Astrocyte (in vitro differentiated cells and primary cell): ENCODE data around the gene CCDC157. TPM values are rescaled to one million over a fixed set of nuclear protein-coding genes. Genes with fewer than 3 reads are reported as not detected.

Source experiments
- DNase-seq: peaks from one replicate; pipeline ENCODE4 v3.0.0-alpha.2; 2010; ENCODE audit warnings: low read depth
- FAIRE-seq: peaks from 2 replicates; lab custom pipeline; 2011; peaks lifted over from hg19 to GRCh38; lab: Jason Lieb, UNC
- H2AFZ ChIP-seq: 2 replicates; pipeline ENCODE4 v1.6.0; 2012; ENCODE audit warnings: low read depth, low read length, inconsistent platforms
- H3K27ac ChIP-seq: 2 replicates; pipeline ENCODE4 v1.5.1; 2011; ENCODE audit warnings: low read depth, low read length, inconsistent platforms
- H3K27me3 ChIP-seq: 2 replicates; pipeline ENCODE4 v1.6.0; 2011; ENCODE audit warnings: low read length, inconsistent platforms; ENCODE audit not compliant: insufficient read depth
- H3K36me3 ChIP-seq: 2 replicates; pipeline ENCODE4 v1.5.1; 2011; ENCODE audit warnings: low read length, inconsistent platforms; ENCODE audit not compliant: insufficient read depth
- H3K4me1 ChIP-seq: 2 replicates; pipeline ENCODE4 v1.5.1; 2011; ENCODE audit warnings: low read length, inconsistent platforms; ENCODE audit not compliant: insufficient read depth
- H3K4me2 ChIP-seq: 2 replicates; pipeline ENCODE4 v1.6.0; 2012; ENCODE audit warnings: low read length, inconsistent platforms
- H3K4me3 ChIP-seq: 2 replicates; pipeline ENCODE4 v1.5.1; 2011; ENCODE audit warnings: low read depth, mild to moderate bottlenecking, low read length, inconsistent platforms; ENCODE audit not compliant: insufficient read depth
- H3K79me2 ChIP-seq: 2 replicates; pipeline ENCODE4 v1.6.0; 2012; ENCODE audit warnings: mild to moderate bottlenecking, low read length, inconsistent platforms; ENCODE audit not compliant: insufficient read depth
- H3K9ac ChIP-seq: 2 replicates; pipeline ENCODE4 v1.6.0; 2012; ENCODE audit warnings: mild to moderate bottlenecking, low read length, inconsistent platforms
- H3K9me3 ChIP-seq: 2 replicates; pipeline ENCODE4 v1.5.1; 2012; ENCODE audit warnings: low read depth, mild to moderate bottlenecking, low read length, inconsistent platforms; ENCODE audit not compliant: insufficient read depth
- H4K20me1 ChIP-seq: 2 replicates; pipeline ENCODE4 v1.6.0; 2012; ENCODE audit warnings: low read length, inconsistent platforms; ENCODE audit not compliant: insufficient read depth
- H3K27ac Mint-ChIP-seq: one replicate; pipeline ENCODE4 v1.8.0; 2021; ENCODE audit warnings: mild to moderate bottlenecking, mixed read lengths; ENCODE audit not compliant: unreplicated experiment
- H3K27me3 Mint-ChIP-seq: one replicate; pipeline ENCODE4 v1.8.0; 2021; ENCODE audit warnings: low read depth, mixed read lengths; ENCODE audit not compliant: unreplicated experiment
- H3K36me3 Mint-ChIP-seq: one replicate; pipeline ENCODE4 v1.8.0; 2021; ENCODE audit warnings: low read depth, mixed read lengths; ENCODE audit not compliant: unreplicated experiment
- H3K4me1 Mint-ChIP-seq: one replicate; pipeline ENCODE4 v1.8.0; 2021; ENCODE audit warnings: low read depth, mixed read lengths; ENCODE audit not compliant: unreplicated experiment
- H3K4me3 Mint-ChIP-seq: one replicate; pipeline ENCODE4 v1.8.0; 2021; ENCODE audit warnings: mild to moderate bottlenecking, moderate library complexity, mixed read lengths; ENCODE audit not compliant: unreplicated experiment
- H3K9me3 Mint-ChIP-seq: one replicate; pipeline ENCODE4 v1.8.0; 2021; ENCODE audit warnings: mild to moderate bottlenecking, mixed read lengths; ENCODE audit not compliant: unreplicated experiment
- EZH2 ChIP-seq: IDR thresholded peaks from 2 replicates; pipeline ENCODE4 v1.6.1; 2012; ENCODE audit warnings: mild to moderate bottlenecking, low read length, inconsistent platforms; ENCODE audit not compliant: insufficient read depth
- total RNA-seq: library from RNA; stranded (reverse); gene quantifications from 2 replicates; pipeline ENCODE4 v1.2.1, GENCODE V29; 2021
- TF ChIP-seq, protein P1 (sequence below): IDR thresholded peaks from 2 replicates; pipeline ENCODE4 v1.5.1; 2011; ENCODE audit warnings: low read depth, mild to moderate bottlenecking, inconsistent platforms, low read length, moderate library complexity; ENCODE audit not compliant: insufficient read depth

CCDC157 gene
- total RNA-seq, 1 donor from 2014 or later, result 2.9 TPM

DNA sequence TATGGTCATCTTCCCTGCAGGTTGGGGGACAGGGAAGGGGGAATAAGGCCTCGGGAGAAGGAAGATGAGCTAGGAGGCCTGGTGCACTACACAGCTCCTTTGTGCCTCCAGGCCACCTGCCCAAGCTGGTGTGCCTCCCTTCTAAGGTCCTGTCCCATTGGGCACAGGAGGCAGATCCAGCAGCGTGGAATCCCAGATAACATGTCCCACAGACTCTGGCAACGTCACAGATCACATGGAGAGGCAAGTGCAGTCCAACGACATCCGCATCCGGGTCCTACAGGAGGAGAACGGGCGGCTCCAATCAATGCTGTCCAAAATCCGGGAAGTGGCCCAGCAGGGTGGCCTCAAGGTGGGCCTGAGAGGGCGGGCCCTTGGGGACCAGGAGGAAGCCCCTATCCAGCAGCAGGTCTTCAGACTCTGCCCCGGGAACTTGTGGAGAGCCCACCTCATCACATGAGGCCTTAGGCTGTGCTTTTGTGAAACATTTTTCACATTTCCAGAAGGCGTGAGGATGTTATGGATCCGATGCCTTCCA is 18.6 kb downstream of the CCDC157 start:
- TF ChIP-seq EZH2, result no peak
- TF ChIP-seq, protein P1, sequence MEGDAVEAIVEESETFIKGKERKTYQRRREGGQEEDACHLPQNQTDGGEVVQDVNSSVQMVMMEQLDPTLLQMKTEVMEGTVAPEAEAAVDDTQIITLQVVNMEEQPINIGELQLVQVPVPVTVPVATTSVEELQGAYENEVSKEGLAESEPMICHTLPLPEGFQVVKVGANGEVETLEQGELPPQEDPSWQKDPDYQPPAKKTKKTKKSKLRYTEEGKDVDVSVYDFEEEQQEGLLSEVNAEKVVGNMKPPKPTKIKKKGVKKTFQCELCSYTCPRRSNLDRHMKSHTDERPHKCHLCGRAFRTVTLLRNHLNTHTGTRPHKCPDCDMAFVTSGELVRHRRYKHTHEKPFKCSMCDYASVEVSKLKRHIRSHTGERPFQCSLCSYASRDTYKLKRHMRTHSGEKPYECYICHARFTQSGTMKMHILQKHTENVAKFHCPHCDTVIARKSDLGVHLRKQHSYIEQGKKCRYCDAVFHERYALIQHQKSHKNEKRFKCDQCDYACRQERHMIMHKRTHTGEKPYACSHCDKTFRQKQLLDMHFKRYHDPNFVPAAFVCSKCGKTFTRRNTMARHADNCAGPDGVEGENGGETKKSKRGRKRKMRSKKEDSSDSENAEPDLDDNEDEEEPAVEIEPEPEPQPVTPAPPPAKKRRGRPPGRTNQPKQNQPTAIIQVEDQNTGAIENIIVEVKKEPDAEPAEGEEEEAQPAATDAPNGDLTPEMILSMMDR, result no peak
- no peaks in the 10 kb centered on the region for H3K9me3 Mint-ChIP-seq
- H3K79me2 ChIP-seq, result no peaks in the 10 kb centered on the region
- peaks cover 4% of the 10 kb centered on the region for H3K36me3 ChIP-seq
- H3K9ac ChIP-seq, result no peak overlapping the region
- no peak overlapping the region for H3K27ac ChIP-seq
- no peak for FAIRE-seq
- H3K27me3 ChIP-seq, result no peaks in the 10 kb centered on the region
- no peaks in the 10 kb centered on the region for H3K4me1 ChIP-seq
- H3K36me3 Mint-ChIP-seq, result peaks cover 12% of the 10 kb centered on the region
- H2AFZ ChIP-seq, result no peak overlapping the region
- peaks cover 15% of the 10 kb centered on the region for H4K20me1 ChIP-seq
- no peak overlapping the region for H3K4me3 Mint-ChIP-seq
- H3K27me3 Mint-ChIP-seq, result no peaks in the 10 kb centered on the region
- no peak overlapping the region for H3K4me3 ChIP-seq
- no peaks in the 10 kb centered on the region for H3K4me1 Mint-ChIP-seq
- no peak overlapping the region for H3K4me2 ChIP-seq
- no peak overlapping the region for H3K27ac Mint-ChIP-seq
- no peaks in the 10 kb centered on the region for H3K9me3 ChIP-seq
- DNase-seq, result no peak

- Mint-ChIP-seq H3K4me1 (no peaks in the 10 kb centered on the region), H3K27ac (no peak overlapping the region), H3K27me3 (no peaks in the 10 kb centered on the region), H3K36me3 (peaks cover 22% of the 10 kb centered on the region), H3K4me3 (no peak overlapping the region), H3K9me3 (no peaks in the 10 kb centered on the region)
- no peaks in the 10 kb centered on the region for H3K27me3 ChIP-seq
- H3K36me3 ChIP-seq, result peaks cover 7% of the 10 kb centered on the region
- no peaks in the 10 kb centered on the region for H3K4me1 ChIP-seq
- H2AFZ ChIP-seq, result no peak overlapping the region
- no peaks in the 10 kb centered on the region for H3K79me2 ChIP-seq
- H3K9me3 ChIP-seq, result no peaks in the 10 kb centered on the region
- FAIRE-seq (no peak), DNase-seq (no peak)
- H3K4me3 ChIP-seq, result no peak overlapping the region
- H3K9ac ChIP-seq, result no peak overlapping the region
- peaks cover 23% of the 10 kb centered on the region for H4K20me1 ChIP-seq
- H3K4me2 ChIP-seq, result no peak overlapping the region
- H3K27ac ChIP-seq, result no peak overlapping the region
- TF ChIP-seq, protein P1, result no peak
- no peak for TF ChIP-seq EZH2
These were observed 23.2 kb downstream of the CCDC157 start for GRCh38 chr22:30380011-30380410.

DNA sequence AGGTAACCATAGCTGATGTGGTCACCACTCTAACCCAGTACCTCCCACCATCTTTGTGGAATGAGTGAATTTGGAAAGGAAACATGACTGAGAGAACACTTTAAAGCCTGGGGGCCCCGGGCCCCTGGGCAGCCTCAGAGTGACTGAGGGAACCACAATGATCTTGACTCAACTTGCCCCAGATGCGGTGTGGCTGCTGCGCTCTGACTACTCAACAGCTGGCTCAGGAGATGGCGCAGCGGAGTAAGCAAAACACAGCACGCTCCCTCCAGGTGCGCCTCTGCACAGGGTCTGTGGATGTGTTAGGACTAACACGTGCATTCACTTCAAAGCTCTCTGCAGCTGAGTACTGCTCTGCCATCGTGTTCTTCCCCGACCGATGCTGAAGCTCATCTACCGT is 24.5 kb downstream of the CCDC157 start:
- DNase-seq (no peak), FAIRE-seq (no peak)
- TF ChIP-seq, protein P1, result no peak
- no peak for TF ChIP-seq EZH2
- Histone ChIP-seq H3K9ac (no peak overlapping the region), H3K79me2 (peaks cover 6% of the 10 kb centered on the region), H3K4me1 (peaks cover 4% of the 10 kb centered on the region), H3K27me3 (no peaks in the 10 kb centered on the region), H3K4me3 (no peak overlapping the region), H3K9me3 (no peaks in the 10 kb centered on the region), H3K36me3 (peaks cover 7% of the 10 kb centered on the region), H3K4me2 (no peak overlapping the region), H2AFZ (no peak overlapping the region), H3K27ac (no peak overlapping the region), H4K20me1 (peaks cover 19% of the 10 kb centered on the region)
- H3K27me3 Mint-ChIP-seq, result no peaks in the 10 kb centered on the region
- no peak overlapping the region for H3K4me3 Mint-ChIP-seq
- H3K36me3 Mint-ChIP-seq, result peaks cover 21% of the 10 kb centered on the region
- no peak overlapping the region for H3K27ac Mint-ChIP-seq
- H3K9me3 Mint-ChIP-seq, result no peaks in the 10 kb centered on the region
- peaks cover 4% of the 10 kb centered on the region for H3K4me1 Mint-ChIP-seq
